HG03460 (cell line): ENCODE measurements around the gene MPRIP.
"Not testable (repeated sequence)": the region's sequence is repeated elsewhere in the genome, so short reads cannot be mapped to it uniquely, and the experiment has no call there.

Experiments used
- ATAC-seq: cut with Tn5 transposase; IDR thresholded peaks from one replicate; pipeline ENCODE4 v1.9.1; 2021; ENCODE audit not compliant: unreplicated experiment

The MPRIP gene, protein sequence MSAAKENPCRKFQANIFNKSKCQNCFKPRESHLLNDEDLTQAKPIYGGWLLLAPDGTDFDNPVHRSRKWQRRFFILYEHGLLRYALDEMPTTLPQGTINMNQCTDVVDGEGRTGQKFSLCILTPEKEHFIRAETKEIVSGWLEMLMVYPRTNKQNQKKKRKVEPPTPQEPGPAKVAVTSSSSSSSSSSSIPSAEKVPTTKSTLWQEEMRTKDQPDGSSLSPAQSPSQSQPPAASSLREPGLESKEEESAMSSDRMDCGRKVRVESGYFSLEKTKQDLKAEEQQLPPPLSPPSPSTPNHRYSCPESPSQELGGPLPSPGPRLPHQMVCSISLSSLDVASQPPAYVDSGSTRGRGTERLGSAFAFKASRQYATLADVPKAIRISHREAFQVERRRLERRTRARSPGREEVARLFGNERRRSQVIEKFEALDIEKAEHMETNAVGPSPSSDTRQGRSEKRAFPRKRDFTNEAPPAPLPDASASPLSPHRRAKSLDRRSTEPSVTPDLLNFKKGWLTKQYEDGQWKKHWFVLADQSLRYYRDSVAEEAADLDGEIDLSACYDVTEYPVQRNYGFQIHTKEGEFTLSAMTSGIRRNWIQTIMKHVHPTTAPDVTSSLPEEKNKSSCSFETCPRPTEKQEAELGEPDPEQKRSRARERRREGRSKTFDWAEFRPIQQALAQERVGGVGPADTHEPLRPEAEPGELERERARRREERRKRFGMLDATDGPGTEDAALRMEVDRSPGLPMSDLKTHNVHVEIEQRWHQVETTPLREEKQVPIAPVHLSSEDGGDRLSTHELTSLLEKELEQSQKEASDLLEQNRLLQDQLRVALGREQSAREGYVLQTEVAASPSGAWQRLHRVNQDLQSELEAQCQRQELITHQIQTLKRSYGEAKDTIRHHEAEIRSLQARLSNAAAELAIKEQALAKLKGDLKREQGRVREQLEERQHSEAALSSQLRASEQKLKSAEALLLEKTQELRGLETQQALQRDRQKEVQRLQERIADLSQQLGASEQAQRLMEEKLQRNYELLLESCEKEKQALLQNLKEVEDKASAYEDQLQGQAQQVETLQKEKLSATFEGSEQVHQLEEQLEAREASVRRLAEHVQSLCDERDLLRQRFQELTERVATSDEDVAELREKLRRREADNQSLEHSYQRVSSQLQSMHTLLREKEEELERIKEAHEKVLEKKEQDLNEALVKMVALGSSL (N-terminal part only)

DNA sequence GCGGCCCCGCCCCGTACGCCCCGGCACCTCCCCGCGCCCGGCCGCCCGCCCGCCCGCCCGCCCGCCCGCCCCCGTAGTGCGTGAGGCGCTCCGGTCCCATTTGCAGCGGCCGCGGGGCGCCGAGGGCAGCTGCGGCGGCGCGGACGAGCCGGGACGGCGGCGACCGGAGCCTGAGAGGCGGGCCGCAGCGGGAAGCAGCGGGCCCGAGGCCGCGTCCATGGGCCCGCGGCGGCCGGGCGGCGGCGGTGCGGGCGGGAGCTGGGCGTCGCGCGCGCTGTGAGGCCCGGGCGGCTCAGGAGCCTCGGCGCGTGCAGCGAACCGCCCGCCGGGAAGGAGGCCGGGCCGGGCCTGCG lies at the start of gene MPRIP:
MPRIP (plus strand) TSS at position 74 of the 353 bp plus-strand sequence. CDS start 392 bp downstream, outside the sequence.
- peak; percentile 8 for ATAC-seq

DNA sequence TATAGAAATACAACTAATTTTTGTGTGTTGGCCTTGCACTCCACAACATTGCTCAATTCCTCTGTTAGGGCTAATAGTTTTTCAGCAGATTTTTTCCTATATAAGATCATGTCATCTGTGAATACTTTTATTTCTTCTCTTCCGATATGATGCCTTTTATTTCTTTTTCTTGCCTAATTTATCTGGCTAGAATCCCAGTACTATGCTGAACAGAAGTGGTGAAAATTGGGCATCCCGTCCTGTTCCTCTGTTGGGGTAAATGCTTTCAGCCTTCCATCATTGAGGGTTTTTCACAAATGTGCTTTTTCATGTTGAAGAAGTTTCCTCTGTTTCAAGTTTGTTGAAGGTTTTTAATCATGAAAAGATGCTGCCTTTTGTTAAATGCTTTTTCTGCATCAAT lies 47.6 kb upstream of the MPRIP start:
- no peak for ATAC-seq

DNA sequence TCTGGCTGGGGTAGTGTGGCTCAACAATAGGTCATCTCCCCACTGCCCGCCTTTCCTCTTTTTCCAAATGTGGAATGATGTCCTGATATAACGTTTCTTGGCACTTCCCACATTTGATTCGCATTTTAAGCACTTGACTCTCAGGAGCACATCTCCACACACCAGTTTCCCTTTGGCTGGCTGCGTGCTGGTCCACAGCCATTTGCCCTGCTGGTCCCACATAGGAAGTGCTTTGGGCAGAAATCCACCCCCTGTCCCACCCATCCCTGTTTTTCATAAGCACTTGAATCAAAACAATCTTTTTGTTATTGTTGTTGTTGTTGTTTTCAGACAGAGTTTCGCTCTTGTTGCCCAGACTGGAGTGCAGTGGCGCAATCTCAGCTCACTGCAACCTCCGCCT lies 46.3 kb upstream of the MPRIP start:
- ATAC-seq: no peak

DNA sequence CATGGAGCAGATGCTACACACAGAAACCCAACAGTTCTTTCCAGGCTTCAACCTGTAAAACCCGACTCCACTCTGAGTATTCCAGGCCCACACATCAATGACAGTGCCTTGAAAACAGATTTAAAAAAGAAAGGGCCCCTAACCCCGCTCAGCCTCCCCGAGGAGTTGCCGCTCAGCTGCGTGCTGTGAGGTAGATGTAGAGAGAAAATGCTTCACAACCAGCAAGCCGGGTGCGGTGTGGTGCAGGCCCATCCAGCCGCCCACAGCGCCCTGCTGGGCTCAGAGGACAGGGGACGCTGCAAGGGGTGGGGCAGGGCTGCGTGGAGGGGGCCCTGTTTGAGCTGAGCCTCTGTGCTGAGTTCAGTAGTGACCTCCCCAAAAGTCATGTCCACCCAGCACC lies 45.5 kb upstream of the MPRIP start:
- not testable (repeated sequence) for ATAC-seq

DNA sequence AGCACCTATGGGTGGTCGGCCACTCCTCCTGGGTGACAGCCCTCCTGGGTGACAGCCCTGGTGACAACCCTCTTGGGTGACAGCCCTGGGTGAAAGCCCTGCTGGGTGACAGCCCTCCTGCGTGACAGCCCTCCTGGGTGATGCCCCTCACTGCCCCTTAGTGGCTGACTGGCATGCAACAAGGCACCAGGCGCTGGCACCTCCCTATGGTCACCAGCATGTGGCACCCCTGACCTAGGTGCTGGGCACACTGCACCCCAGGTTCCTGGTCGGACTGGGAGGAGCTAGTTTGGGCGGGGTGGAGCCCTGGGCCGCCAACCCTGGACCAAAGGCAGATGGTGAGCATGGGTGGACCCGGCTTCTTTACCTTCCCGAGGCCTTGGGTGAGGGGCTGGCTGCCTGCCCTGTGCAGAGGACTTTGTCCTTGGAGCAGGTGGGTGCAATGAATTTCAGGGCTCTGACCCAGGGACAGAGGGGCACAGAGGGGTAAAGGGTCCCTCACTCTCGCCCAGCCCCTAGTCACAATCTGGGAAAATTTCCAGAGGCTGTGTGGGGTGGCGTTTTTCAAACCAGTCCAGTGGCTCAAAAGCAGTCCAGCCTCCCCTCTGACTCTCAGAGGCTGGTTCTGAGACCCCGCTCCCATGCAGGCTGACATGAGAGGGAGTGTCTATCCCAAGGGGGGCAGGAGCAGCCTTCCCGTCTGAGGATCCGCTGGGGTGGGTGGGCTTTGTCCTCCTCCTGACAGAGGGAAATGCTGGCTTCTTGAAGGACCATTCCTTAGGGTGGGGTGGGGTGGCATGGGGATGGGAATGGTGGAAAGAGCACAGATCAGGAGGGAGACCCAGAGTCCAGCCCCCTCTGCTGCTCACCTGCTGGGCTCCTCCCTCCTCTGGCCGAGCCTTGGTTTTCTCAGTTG lies 44.5 kb upstream of the MPRIP start:
- no peak for ATAC-seq

DNA sequence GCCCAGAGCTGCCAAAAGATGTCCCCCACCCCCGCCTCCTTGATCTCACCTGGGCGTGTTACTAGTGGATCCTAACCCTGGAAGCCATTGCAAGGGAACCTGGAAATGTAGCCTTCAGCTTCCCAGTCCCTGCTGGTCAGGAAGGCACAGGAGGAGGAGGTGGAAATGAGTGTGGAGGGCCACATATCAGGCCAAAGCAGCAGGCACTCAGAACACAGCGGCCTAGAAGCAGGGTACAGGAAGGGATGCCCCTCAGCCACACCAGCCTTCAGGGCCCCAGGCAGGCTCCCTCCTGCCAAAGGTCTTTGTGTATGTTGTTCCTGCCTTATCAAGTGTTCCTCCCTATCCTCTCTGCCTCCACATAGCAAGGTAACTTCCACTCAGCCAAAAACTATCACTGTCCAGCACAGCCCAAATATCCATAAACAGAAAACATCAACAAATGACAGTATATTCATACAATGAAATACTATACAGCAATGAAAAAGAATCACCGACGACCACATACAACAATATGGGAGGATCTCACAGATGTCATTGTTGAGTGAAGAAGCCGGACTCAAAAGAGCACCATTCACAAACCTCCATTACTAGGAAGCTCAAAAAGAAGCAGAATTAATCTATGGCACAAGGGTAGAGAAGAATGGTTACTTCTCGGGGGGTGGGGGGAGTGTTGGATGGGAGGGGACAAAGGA lies 42.2 kb upstream of the MPRIP start:
- no peak for ATAC-seq

DNA sequence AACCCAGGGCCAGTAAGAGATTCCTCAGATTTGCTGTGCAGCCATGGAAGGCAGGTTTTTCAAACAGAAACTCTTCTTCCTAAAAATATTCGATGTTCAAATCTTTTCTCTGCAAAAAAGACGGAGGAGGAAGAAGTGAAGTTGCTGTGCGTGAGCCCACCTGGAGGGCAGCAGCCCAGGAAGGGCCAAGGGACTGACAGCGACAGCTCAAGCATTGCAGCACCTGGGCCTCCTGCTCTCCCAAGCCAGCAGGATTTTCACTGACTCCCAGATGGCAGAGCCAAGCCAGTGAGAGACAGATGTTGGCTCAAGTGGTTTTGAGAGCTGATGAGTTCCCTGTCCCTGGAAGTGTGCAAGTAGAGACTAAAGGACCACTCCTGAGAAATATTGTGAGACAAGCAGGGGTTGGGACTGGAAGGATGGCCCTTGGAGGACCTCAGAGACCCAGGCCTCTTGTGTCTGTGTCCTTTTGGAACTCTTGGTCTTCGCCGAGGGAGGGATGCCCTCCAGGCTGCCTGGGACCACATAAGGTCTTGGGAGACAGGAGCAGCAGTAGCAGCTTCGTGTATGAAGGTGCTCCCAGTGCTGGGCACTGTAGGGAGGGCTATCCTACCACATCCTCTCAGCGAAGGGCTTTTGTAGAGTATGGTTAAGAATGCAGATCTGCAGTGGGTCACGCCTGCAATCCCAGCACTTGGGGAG lies 41.0 kb upstream of the MPRIP start:
- ATAC-seq: no peak

DNA sequence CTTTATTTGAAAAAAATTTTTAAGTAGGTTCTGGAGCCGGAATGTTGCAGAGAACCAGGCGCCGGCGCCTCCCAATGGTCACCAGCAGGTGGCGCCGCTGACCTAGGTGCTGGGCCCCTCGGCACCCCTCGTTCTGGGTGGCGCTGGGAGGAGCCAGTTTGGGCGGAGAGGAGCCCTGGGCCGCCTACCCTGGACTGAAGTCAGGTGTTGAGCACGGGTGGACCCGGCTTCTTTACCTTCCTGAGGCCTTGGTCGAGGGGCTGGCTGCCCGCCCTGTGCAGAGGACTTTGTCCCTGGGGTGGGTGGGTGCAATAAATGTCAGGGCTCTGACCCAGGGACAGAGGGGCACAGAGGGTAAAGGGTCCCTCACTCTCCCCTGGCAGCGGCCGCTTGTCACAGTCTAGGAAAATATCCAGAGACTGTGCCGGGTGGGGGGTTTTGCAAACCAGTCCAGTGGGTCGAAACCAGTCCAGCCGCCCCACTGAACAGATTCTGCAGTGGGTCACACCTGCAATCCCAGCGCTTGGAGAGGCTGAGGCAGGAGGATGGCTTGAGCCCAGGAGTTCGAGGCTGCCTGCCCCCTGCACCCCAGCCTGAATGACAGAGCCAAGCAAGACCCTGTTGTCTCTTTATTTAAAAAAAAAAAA lies 40.3 kb upstream of the MPRIP start:
- peak; percentile 55 for ATAC-seq

DNA sequence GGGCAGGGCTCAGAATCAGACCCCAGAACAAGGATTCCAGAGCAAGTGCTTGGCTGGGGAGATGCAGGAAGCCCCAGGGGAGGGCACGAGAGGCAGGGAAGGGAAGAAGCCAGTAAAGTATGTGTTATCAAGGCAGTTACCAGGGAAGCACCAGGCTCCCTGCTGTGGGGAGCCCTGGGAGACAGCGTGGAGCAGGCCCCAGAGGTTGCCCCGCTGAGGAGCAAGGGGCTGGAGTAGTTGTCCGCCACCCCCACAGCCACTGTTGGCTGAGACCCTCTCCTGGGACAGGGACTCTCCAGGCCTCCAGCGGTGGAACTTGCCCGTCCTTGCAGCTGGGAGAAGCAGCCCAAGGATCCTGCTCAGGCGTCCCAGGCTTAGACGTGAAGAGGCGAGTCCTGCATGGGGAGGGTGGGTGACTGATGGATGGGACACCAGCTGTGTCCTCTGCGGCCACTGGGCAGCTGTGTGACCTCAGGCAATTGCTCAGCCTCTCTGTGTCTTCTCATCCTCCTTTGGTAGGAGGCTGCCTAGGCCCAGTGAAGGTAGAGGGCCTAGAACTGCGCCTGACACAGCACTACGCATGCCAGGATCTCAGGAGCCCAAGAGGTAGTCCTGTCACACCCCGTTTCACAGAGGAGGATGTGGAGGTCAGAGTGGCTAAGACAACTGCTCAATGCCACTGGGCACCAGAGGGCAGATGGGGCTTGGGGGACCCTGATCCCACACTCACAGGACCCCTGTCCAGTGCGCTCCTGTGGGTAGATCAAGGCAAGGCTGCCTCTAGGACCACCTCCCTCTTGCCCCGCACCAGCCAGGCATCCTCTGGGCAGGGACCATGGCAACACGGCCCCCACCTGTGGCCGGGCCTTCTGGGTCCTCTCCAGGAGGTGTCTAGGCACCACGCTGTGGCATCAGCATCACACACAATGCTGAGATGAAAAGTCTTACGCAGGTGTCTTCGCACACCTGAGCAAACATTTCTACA lies 39.2 kb upstream of the MPRIP start:
- ATAC-seq: not testable (repeated sequence)

DNA sequence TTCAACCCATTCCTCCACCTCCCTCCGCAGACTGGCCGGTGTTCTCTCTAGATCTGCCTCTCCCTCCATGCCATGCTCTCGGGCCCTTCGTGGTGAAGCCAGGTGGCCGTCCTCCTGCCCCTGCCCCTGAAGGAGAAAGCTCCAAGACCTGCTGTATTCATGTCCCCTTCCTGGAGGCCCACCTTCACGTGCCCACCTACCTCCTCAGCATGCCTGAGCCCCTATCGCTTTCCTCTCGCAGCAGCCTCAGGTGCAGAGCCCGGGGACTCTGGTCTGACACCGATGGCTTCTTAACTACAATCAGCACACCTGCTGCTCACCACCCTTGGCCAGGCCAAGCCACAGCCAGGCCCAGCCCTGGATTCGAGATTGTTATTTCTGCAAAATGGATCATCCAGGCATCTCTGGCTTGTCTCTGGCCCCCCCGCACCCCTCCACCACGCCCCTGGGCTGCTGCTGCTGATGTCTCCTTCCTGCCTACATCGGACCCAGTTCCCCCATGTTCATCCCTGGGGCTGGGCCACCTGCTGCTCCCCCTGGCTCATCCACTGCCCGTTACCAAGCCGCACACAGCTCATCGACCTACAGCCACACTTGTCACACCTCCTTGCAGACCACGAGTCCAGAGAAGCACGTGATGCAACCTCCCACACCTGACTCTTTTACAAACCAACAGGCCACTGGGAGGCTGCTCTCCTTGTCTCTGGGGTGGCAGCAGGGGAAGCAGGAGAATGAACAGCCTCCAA lies 37.8 kb upstream of the MPRIP start:
- ATAC-seq: no peak

DNA sequence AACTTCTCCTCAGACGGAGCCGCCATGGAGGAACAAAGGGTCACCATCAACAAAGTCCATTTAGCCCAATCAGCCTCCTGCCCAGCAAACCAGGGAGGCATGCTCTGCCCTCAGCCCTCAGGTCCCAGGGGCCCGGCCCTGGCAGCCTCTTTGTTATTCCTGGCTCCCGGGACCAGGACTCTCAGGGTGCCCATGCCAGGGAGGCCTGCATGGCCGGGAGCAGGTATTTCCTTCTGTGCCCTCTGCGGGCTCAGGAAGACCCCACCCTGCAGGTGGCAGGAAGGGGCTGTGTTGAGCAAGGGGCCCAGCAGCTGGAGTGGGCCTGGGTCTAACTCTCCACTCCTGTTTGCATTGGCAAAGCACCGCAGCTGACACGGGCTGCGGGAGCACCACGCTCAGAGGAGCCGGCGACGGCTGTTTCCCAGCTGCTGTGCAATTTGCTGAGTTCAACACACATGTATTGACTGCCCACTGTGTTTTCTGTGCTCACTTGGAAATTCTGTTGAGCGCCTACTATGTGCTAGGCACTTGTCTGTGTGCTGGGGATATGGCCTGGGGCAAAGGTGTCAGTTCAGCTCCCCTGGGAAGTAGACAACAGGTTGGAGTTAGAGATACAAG lies 37.2 kb upstream of the MPRIP start:
- not testable (repeated sequence) for ATAC-seq

DNA sequence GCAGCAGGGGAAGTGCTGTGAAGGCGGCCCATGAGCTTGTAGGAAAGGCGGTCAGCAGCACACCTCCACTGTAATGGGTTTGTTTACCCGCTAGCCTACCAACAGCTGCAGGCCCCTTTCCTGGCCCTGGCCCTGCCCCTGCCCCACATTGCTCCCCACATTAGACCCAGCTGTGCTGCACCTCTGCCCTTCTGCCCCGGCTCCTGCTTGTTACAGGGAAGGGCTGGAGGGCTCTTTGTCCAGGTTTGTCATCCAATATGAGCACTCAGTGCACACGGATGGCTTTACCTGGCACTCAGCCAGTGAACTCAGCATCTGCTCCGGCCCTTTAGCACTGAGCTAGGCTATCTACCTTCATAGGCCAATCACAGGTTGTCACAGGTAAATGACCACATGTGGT lies 34.4 kb upstream of the MPRIP start:
- not testable (repeated sequence) for ATAC-seq

DNA sequence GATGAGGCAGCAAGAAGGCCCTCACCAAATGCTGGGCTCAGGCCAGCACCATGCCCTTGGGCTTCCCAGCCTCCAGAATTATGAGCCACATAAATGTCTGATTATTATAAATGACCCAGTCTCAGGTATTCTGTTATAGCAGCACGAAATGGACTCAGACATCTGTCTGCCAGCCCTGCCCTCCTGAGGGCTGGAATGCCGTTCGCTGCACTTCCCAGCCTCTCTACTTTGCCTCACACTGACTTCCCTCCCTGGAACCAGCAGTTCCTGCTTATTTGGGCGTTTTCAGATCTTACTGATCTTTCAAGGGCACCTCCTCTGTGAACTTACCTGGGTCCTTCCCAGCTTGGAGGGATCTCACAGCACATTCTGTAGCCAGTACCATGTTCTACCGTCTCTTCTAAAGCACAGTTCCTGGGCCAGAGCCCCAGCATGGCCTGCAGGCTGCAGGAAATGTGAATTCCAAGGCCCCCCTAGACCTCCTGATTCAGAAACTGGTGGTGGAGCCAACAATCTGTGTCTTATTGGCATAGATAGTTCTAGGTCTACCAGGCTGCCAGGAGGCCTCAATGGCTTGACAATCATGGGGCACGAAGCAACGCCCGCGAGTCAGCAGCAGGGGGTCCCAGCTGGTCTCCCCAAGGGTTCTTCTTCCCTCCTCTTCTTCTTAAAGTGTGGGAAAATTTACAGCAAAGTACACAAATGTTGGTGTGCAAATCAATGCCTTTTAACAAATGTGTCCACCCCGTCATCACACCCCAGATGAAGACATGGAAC lies 33.4 kb upstream of the MPRIP start:
- ATAC-seq: not testable (repeated sequence)

DNA sequence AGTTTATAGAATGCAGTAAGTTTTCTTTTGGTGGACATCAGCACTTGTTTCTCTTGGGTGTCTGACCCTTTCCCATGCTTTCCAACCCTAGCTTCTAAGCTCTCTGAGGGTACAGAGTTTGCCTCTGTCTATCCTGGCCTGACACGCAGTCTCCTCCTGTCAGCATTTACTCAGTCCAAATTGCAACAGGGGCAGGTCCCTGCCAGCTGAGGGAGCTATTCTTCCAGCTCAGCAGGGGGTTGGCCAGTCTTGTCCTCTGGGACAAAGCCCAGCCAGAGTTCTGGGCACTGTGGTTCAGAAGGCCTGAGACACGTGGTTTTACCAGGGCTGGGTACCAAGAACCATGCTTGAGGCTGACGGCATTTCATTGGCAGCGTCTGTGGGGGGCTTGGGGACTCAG lies 32.3 kb upstream of the MPRIP start:
- not testable (repeated sequence) for ATAC-seq

DNA sequence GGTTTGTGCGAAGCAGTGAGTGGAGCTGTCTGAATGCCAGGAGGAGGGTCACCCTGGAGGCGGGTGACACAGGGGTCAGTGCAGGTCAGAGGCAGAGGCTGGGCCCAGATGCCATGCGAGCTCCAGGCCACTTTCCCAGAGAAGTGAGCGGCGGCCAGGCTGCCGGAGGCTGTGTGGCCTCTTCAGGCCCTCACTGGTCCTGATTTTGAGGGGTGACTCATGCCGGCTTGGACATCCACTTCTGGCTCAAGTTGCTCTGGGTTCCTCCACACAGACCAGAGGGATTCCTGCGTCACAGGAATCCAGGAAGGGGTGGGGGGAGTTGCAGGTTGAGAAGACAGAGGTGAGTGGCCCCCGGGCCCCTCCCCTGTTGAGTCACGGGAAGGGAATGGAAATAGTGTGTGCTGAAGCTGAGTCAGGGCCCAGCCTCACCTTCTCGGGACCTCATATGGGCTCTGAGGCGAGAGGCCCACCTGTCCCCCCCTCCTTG lies 31.7 kb upstream of the MPRIP start:
- not testable (repeated sequence) for ATAC-seq
